ENCODE measurements around the gene CDH13.
"Not testable (repeated sequence)": the region's sequence is repeated elsewhere in the genome, so short reads cannot be mapped to it uniquely, and the experiment has no call there.

CDH13 gene

GRCh38 chr16:82915139-82915824 is 288.5 kb downstream of the CDH13 start:
- Histone ChIP-seq H3K27me3 (ENCODE audit: control insufficient read depth, insufficient read depth, low read length) (no peaks in the 10 kb centered on the region), H3K27ac (ENCODE audit: low read depth, low read length) (no peak overlapping the region), H3K9me3 (ENCODE audit: control insufficient read depth, insufficient read depth, low read depth, low read length) (no peaks in the 10 kb centered on the region), H3K4me3 (ENCODE audit: low read depth, low read length) (no peak overlapping the region), H3K36me3 (ENCODE audit: control insufficient read depth, insufficient read depth, low read length) (no peaks in the 10 kb centered on the region), H3K9ac (ENCODE audit: low read length) (no peak overlapping the region), H3K4me1 (ENCODE audit: control insufficient read depth, insufficient read depth, low read length) (no peaks in the 10 kb centered on the region)

DNA sequence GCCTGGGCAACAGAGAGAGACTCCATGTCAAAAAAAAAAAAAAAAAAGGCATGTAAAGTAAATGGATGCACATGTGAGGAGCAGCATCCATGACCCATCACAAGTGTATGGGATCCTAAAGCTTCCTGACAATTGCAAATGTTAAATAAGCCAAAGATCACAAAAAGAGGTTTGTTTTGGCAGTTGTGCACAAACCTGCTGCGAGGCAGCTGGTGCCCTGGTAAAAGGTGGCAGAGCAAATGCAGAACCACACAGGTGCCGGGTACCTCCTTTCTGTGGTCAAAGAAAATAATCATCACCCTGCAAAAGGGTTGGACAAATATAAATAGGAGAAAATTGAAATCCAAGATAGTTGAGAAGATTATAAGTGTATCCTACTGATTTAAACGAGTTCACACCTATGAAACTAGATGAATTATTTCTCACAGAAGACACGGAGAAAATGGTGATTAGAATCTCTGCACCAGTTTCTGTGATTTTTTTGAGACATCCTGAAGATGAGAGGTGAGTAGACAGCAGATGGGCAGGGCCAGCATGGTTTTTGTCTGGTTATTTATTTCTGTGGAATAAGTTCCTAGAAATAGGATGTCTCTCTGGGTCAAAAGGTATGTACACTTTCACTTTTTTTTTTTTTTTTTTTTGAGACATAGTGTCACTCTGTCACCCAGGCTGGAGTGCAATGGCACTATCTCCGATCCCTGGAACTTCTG is 291.3 kb downstream of the CDH13 start:
- Histone ChIP-seq H3K36me3 (ENCODE audit: control insufficient read depth, insufficient read depth, low read length) (no peaks in the 10 kb centered on the region), H3K4me1 (ENCODE audit: control insufficient read depth, insufficient read depth, low read length) (no peaks in the 10 kb centered on the region), H3K27me3 (ENCODE audit: control insufficient read depth, insufficient read depth, low read length) (no peaks in the 10 kb centered on the region), H3K27ac (ENCODE audit: low read depth, low read length) (no peak overlapping the region), H3K9ac (ENCODE audit: low read length) (no peak overlapping the region), H3K4me3 (ENCODE audit: low read depth, low read length) (no peak overlapping the region), H3K9me3 (ENCODE audit: control insufficient read depth, insufficient read depth, low read depth, low read length) (no peaks in the 10 kb centered on the region)

GRCh38 chr16:82924075-82924854 is 297.5 kb downstream of the CDH13 start:
- Histone ChIP-seq H3K4me3 (ENCODE audit: low read depth, low read length) (no peak overlapping the region), H3K27me3 (ENCODE audit: control insufficient read depth, insufficient read depth, low read length) (no peaks in the 10 kb centered on the region), H3K9me3 (ENCODE audit: control insufficient read depth, insufficient read depth, low read depth, low read length) (no peaks in the 10 kb centered on the region), H3K4me1 (ENCODE audit: control insufficient read depth, insufficient read depth, low read length) (no peaks in the 10 kb centered on the region), H3K36me3 (ENCODE audit: control insufficient read depth, insufficient read depth, low read length) (no peaks in the 10 kb centered on the region), H3K27ac (ENCODE audit: low read depth, low read length) (no peak overlapping the region), H3K9ac (ENCODE audit: low read length) (no peak overlapping the region)

DNA sequence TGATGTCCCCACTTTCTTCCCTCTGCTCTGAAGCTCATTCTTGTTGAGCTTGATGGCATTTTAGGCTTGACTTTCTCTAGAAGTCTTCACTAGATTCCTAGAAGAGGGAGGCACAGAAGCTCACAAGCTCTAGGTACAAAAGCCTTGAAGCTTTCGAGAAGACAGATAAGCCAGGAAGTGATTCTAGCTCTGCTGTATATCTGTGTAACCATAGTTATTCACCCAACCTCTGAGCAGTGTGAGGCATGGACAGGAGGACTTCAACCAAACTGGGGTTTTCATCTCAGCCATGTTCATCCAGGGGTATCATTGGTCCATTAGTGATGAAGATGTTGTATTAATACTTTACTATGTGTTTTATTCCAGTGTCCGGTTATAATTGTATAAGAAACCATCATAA is 299.7 kb downstream of the CDH13 start:
- no peaks in the 10 kb centered on the region for H3K9me3 ChIP-seq (ENCODE audit: control insufficient read depth, insufficient read depth, low read depth, low read length)
- H3K4me3 ChIP-seq (ENCODE audit: low read depth, low read length) = no peak overlapping the region
- H3K27me3 ChIP-seq (ENCODE audit: control insufficient read depth, insufficient read depth, low read length) = no peaks in the 10 kb centered on the region
- no peak overlapping the region for H3K9ac ChIP-seq (ENCODE audit: low read length)
- no peaks in the 10 kb centered on the region for H3K36me3 ChIP-seq (ENCODE audit: control insufficient read depth, insufficient read depth, low read length)
- no peak overlapping the region for H3K27ac ChIP-seq (ENCODE audit: low read depth, low read length)
- H3K4me1 ChIP-seq (ENCODE audit: control insufficient read depth, insufficient read depth, low read length) = no peaks in the 10 kb centered on the region

- peaks cover 33% of the 10 kb centered on the region for H3K9me3 ChIP-seq (ENCODE audit: control insufficient read depth, insufficient read depth, low read depth, low read length)
- not testable (repeated sequence) for H3K9ac ChIP-seq (ENCODE audit: low read length); H3K4me1 ChIP-seq (ENCODE audit: control insufficient read depth, insufficient read depth, low read length); H3K27ac ChIP-seq (ENCODE audit: low read depth, low read length); H3K36me3 ChIP-seq (ENCODE audit: control insufficient read depth, insufficient read depth, low read length); H3K27me3 ChIP-seq (ENCODE audit: control insufficient read depth, insufficient read depth, low read length); H3K4me3 ChIP-seq (ENCODE audit: low read depth, low read length)
These were observed 307.2 kb downstream of the CDH13 start for GRCh38 chr16:82933933-82934332.

- Histone ChIP-seq H3K27ac (ENCODE audit: low read depth, low read length) (no peak overlapping the region), H3K36me3 (ENCODE audit: control insufficient read depth, insufficient read depth, low read length) (no peaks in the 10 kb centered on the region; the same call in 1 of the 2 replicates), H3K4me3 (ENCODE audit: low read depth, low read length) (no peak overlapping the region), H3K9ac (ENCODE audit: low read length) (no peak overlapping the region), H3K27me3 (ENCODE audit: control insufficient read depth, insufficient read depth, low read length) (no peaks in the 10 kb centered on the region), H3K9me3 (ENCODE audit: control insufficient read depth, insufficient read depth, low read depth, low read length) (peaks cover 33% of the 10 kb centered on the region), H3K4me1 (ENCODE audit: control insufficient read depth, insufficient read depth, low read length) (0 out of 2 replicates have a peak, but pooled peaks cover 3% of the 10 kb centered on the region)
These were observed 309.0 kb downstream of the CDH13 start for GRCh38 chr16:82935766-82936165.

DNA sequence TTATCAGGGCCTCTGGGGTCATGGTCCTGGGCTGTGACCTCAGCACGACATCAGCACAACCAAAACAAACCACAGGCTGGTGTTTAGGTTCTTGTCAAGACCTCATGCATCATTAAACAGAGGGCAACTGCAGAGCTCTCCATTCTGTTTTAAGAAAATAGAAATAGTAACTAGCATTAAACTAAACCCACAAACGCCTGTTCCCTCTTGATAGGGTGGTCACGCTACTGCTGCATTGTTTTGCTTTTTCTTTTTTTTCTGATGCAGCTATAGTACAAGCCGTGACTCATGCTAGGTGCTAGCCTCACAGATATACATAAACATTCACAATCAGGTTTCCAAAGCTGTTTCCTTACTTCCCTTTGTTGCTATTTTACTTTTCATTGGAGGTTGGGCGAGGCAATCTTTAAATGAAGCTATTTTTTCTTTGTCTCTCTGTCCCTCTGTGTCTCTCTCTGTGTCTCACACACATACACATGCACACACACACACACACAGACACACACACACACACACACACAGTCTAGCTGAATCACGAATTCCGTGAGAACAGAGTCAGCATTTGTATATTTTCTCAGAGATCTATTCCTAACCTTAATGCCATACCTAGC is 310.3 kb downstream of the CDH13 start:
- H3K27ac ChIP-seq (ENCODE audit: low read depth, low read length) = no peak overlapping the region
- H3K27me3 ChIP-seq (ENCODE audit: control insufficient read depth, insufficient read depth, low read length) = no peaks in the 10 kb centered on the region
- peaks cover 33% of the 10 kb centered on the region for H3K9me3 ChIP-seq (ENCODE audit: control insufficient read depth, insufficient read depth, low read depth, low read length)
- H3K4me1 ChIP-seq (ENCODE audit: control insufficient read depth, insufficient read depth, low read length) = 0 out of 2 replicates have a peak, but pooled peaks cover 3% of the 10 kb centered on the region
- no peak overlapping the region for H3K9ac ChIP-seq (ENCODE audit: low read length)
- no peak overlapping the region for H3K4me3 ChIP-seq (ENCODE audit: low read depth, low read length)
- H3K36me3 ChIP-seq (ENCODE audit: control insufficient read depth, insufficient read depth, low read length) = no peaks in the 10 kb centered on the region; the same call in 1 of the 2 replicates

GRCh38 chr16:82937926-82938520 is 311.3 kb downstream of the CDH13 start:
- Histone ChIP-seq H3K4me1 (ENCODE audit: control insufficient read depth, insufficient read depth, low read length) (0 out of 2 replicates have a peak, but pooled peaks cover 3% of the 10 kb centered on the region), H3K27me3 (ENCODE audit: control insufficient read depth, insufficient read depth, low read length) (no peaks in the 10 kb centered on the region), H3K4me3 (ENCODE audit: low read depth, low read length) (no peak overlapping the region), H3K9me3 (ENCODE audit: control insufficient read depth, insufficient read depth, low read depth, low read length) (peaks cover 28% of the 10 kb centered on the region), H3K27ac (ENCODE audit: low read depth, low read length) (no peak overlapping the region), H3K36me3 (ENCODE audit: control insufficient read depth, insufficient read depth, low read length) (no peaks in the 10 kb centered on the region; the same call in 1 of the 2 replicates), H3K9ac (ENCODE audit: low read length) (no peak overlapping the region)

- H3K4me1 ChIP-seq (ENCODE audit: control insufficient read depth, insufficient read depth, low read length) = no peaks in the 10 kb centered on the region
- no peak overlapping the region for H3K27ac ChIP-seq (ENCODE audit: low read depth, low read length)
- no peaks in the 10 kb centered on the region for H3K27me3 ChIP-seq (ENCODE audit: control insufficient read depth, insufficient read depth, low read length)
- H3K4me3 ChIP-seq (ENCODE audit: low read depth, low read length) = no peak overlapping the region
- H3K9me3 ChIP-seq (ENCODE audit: control insufficient read depth, insufficient read depth, low read depth, low read length) = no peaks in the 10 kb centered on the region
- no peak overlapping the region for H3K9ac ChIP-seq (ENCODE audit: low read length)
- no peaks in the 10 kb centered on the region for H3K36me3 ChIP-seq (ENCODE audit: control insufficient read depth, insufficient read depth, low read length)
These were observed 316.6 kb downstream of the CDH13 start for GRCh38 chr16:82943371-82943770.

GRCh38 chr16:82945420-82946101 is 318.8 kb downstream of the CDH13 start:
- no peak overlapping the region for H3K27ac ChIP-seq (ENCODE audit: low read depth, low read length)
- H3K27me3 ChIP-seq (ENCODE audit: control insufficient read depth, insufficient read depth, low read length) = no peaks in the 10 kb centered on the region
- no peaks in the 10 kb centered on the region for H3K9me3 ChIP-seq (ENCODE audit: control insufficient read depth, insufficient read depth, low read depth, low read length)
- no peak overlapping the region for H3K9ac ChIP-seq (ENCODE audit: low read length)
- no peak overlapping the region for H3K4me3 ChIP-seq (ENCODE audit: low read depth, low read length)
- H3K4me1 ChIP-seq (ENCODE audit: control insufficient read depth, insufficient read depth, low read length) = no peaks in the 10 kb centered on the region
- no peaks in the 10 kb centered on the region for H3K36me3 ChIP-seq (ENCODE audit: control insufficient read depth, insufficient read depth, low read length)
